Neural progenitor cell (in vitro differentiated cells): ENCODE results near the gene HBG1. TPM values are rescaled to one million over a fixed set of nuclear protein-coding genes. Genes with fewer than 3 reads are reported as not detected.

Source experiments
- DNase-seq: peaks from one replicate; pipeline ENCODE4 v3.0.0-alpha.2; 2016; ENCODE audit warnings: low spot score
- H2AFZ ChIP-seq: fragments of 200-600 bp; sonication (generic); replicated peaks from 2 replicates; pipeline ENCODE4 v1.6.1; 2016; ENCODE audit warnings: antibody characterized with exemption
- H3F3A ChIP-seq: fragments of 200-600 bp; sonication (generic); 2 replicates; pipeline ENCODE4 v1.6.1; 2016; ENCODE audit warnings: antibody characterized with exemption, low read depth
- H3K27ac ChIP-seq: fragments of 200-600 bp; sonication (generic); 2 replicates; pipeline ENCODE4 v1.5.1; 2016; ENCODE audit warnings: mild to moderate bottlenecking
- H3K27me3 ChIP-seq: fragments of 200-600 bp; sonication (generic); 2 replicates; pipeline ENCODE4 v1.6.1; 2016; ENCODE audit warnings: mild to moderate bottlenecking, moderate library complexity
- H3K36me3 ChIP-seq: fragments of 200-600 bp; sonication (generic); 2 replicates; pipeline ENCODE4 v1.5.1; 2016
- H3K4me1 ChIP-seq: fragments of 200-600 bp; sonication (generic); 2 replicates; pipeline ENCODE4 v1.6.1; 2016; ENCODE audit warnings: mixed run types
- H3K4me2 ChIP-seq: fragments of 200-600 bp; sonication (generic); 2 replicates; pipeline ENCODE4 v1.6.1; 2016
- H3K4me3 ChIP-seq: fragments of 200-600 bp; sonication (generic); 2 replicates; pipeline ENCODE4 v1.5.1; 2016
- H3K79me2 ChIP-seq: fragments of 200-600 bp; sonication (generic); 2 replicates; pipeline ENCODE4 v1.6.1; 2016; ENCODE audit warnings: low read depth
- H3K9ac ChIP-seq: fragments of 200-600 bp; sonication (generic); 2 replicates; pipeline ENCODE4 v1.6.1; 2016
- H3K9me3 ChIP-seq: fragments of 200-600 bp; sonication (generic); 2 replicates; pipeline ENCODE4 v1.5.1; 2016; ENCODE audit warnings: low read depth
- H4K20me1 ChIP-seq: fragments of 200-600 bp; sonication (generic); 2 replicates; pipeline ENCODE4 v1.6.1; 2016; ENCODE audit warnings: low read depth
- H3K27ac Mint-ChIP-seq: 3 replicates; pipeline ENCODE4 v1.8.0; 2021; ENCODE audit warnings: mixed read lengths
- H3K27me3 Mint-ChIP-seq: 2 replicates; pipeline ENCODE4 v1.8.0; 2022; ENCODE audit warnings: low read depth, mild to moderate bottlenecking, inconsistent platforms, moderate library complexity, mixed read lengths; ENCODE audit not compliant: insufficient read depth
- H3K36me3 Mint-ChIP-seq: 3 replicates; pipeline ENCODE4 v1.8.0; 2021; ENCODE audit warnings: mixed read lengths
- H3K4me1 Mint-ChIP-seq: 3 replicates; pipeline ENCODE4 v1.8.0; 2021; ENCODE audit warnings: mixed read lengths
- H3K4me3 Mint-ChIP-seq: 3 replicates; pipeline ENCODE4 v1.8.0; 2021; ENCODE audit warnings: mild to moderate bottlenecking, moderate library complexity, mixed read lengths
- H3K9me3 Mint-ChIP-seq: 3 replicates; pipeline ENCODE4 v1.8.0; 2020; ENCODE audit warnings: mixed read lengths
- CTCF ChIP-seq: fragments of 200-600 bp; sonication (generic); IDR thresholded peaks from 2 replicates; pipeline ENCODE4 v1.5.1; 2017; ENCODE audit warnings: antibody characterized with exemption, mild to moderate bottlenecking
- EZH2 ChIP-seq: fragments of 200-600 bp; sonication (generic); IDR thresholded peaks from 2 replicates; pipeline ENCODE4 v1.6.1; 2017; ENCODE audit warnings: antibody characterized with exemption, mild to moderate bottlenecking, moderate library complexity
- EZH2phosphoT487 ChIP-seq: fragments of 200-600 bp; sonication (generic); IDR thresholded peaks from 2 replicates; pipeline ENCODE4 v1.6.1; 2017; ENCODE audit warnings: antibody characterized with exemption
- total RNA-seq: library from RNA; depleted of rRNA; stranded (reverse); fragments of >200 nt; gene quantifications from 2 replicates; pipeline ENCODE4 v1.2.3, GENCODE V29; 2015; ENCODE audit warnings: low replicate concordance

The HBG1 gene
- total RNA-seq, 1 donor from 2014 or later: not detected

GRCh38 chr11:5204787-5205186 is 44.9 kb downstream of the HBG1 start:
- H3K27me3 ChIP-seq: no peaks in the 10 kb centered on the region
- Mint-ChIP-seq H3K27me3 (no peaks in the 10 kb centered on the region), H3K27ac (no peak overlapping the region), H3K4me1 (no peaks in the 10 kb centered on the region), H3K9me3 (no peaks in the 10 kb centered on the region), H3K36me3 (no peaks in the 10 kb centered on the region), H3K4me3 (no peak overlapping the region)
- H3K36me3 ChIP-seq: no peaks in the 10 kb centered on the region
- TF ChIP-seq EZH2 (no peak), EZH2phosphoT487 (no peak), CTCF (peak; percentile 76)
- no peak overlapping the region for H3K9ac ChIP-seq
- no peaks in the 10 kb centered on the region for H3F3A ChIP-seq
- peak; percentile 78 for DNase-seq
- H3K79me2 ChIP-seq: no peaks in the 10 kb centered on the region
- no peak overlapping the region for H3K4me2 ChIP-seq
- H2AFZ ChIP-seq: no peak overlapping the region
- H3K9me3 ChIP-seq: no peaks in the 10 kb centered on the region
- H3K4me3 ChIP-seq: no peak overlapping the region
- peaks cover 9% of the 10 kb centered on the region for H3K4me1 ChIP-seq
- no peak overlapping the region for H3K27ac ChIP-seq
- H4K20me1 ChIP-seq: no peaks in the 10 kb centered on the region

- Histone ChIP-seq H3K9ac (no peak overlapping the region), H3K27me3 (no peaks in the 10 kb centered on the region), H3K79me2 (no peaks in the 10 kb centered on the region), H3K4me3 (no peak overlapping the region), H4K20me1 (no peaks in the 10 kb centered on the region), H3K4me1 (peaks cover 9% of the 10 kb centered on the region), H3K36me3 (no peaks in the 10 kb centered on the region), H3K27ac (no peak overlapping the region), H3F3A (no peaks in the 10 kb centered on the region), H3K4me2 (no peak overlapping the region), H3K9me3 (no peaks in the 10 kb centered on the region), H2AFZ (no peak overlapping the region)
- Mint-ChIP-seq H3K27ac (no peak overlapping the region), H3K4me1 (no peaks in the 10 kb centered on the region), H3K27me3 (no peaks in the 10 kb centered on the region), H3K4me3 (no peak overlapping the region), H3K36me3 (no peaks in the 10 kb centered on the region), H3K9me3 (no peaks in the 10 kb centered on the region)
- no peak for DNase-seq
- no peak for TF ChIP-seq CTCF
Observed at GRCh38 chr11:5203366-5203765, 46.3 kb downstream of the HBG1 start.

GRCh38 chr11:5200582-5200981 is 49.1 kb downstream of the HBG1 start, which contains the start of gene OR51V1:
OR51V1 (minus strand) TSS chr11:5200682; CDS start chr11:5200682, 0 bp downstream.
- no peaks in the 10 kb centered on the region for H3K36me3 ChIP-seq
- Mint-ChIP-seq H3K9me3 (no peaks in the 10 kb centered on the region), H3K4me1 (no peaks in the 10 kb centered on the region), H3K36me3 (no peaks in the 10 kb centered on the region), H3K4me3 (no peak within 1 kb of the TSS), H3K27ac (no peak within 1 kb of the TSS), H3K27me3 (no peaks in the 10 kb centered on the region)
- no peak within 1 kb of the TSS for H3K9ac ChIP-seq
- no peak within 1 kb of the TSS for H3K27ac ChIP-seq
- no peaks in the 10 kb centered on the region for H3K9me3 ChIP-seq
- DNase-seq: no peak
- TF ChIP-seq EZH2phosphoT487 (no peak), CTCF (no peak), EZH2 (no peak)
- no peaks in the 10 kb centered on the region for H3K27me3 ChIP-seq
- H3F3A ChIP-seq: no peaks in the 10 kb centered on the region
- no peaks in the 10 kb centered on the region for H3K79me2 ChIP-seq
- no peak within 1 kb of the TSS for H3K4me2 ChIP-seq
- no peaks in the 10 kb centered on the region for H4K20me1 ChIP-seq
- peak within 1 kb of the TSS; percentile 35 for H2AFZ ChIP-seq
- peaks cover 19% of the 10 kb centered on the region for H3K4me1 ChIP-seq
- no peak within 1 kb of the TSS for H3K4me3 ChIP-seq
